Nephron progenitor cell (in vitro differentiated cells): ENCODE data around the gene RNF207.

Experiments used
- DNase-seq: peaks from one replicate; pipeline ENCODE4 v3.0.0; 2021
- H3K27ac Mint-ChIP-seq: 2 replicates; pipeline ENCODE4 v1.8.0; 2021; ENCODE audit warnings: mild to moderate bottlenecking, moderate library complexity, mixed read lengths
- H3K27me3 Mint-ChIP-seq: 2 replicates; pipeline ENCODE4 v1.8.0; 2021; ENCODE audit warnings: mild to moderate bottlenecking, low read depth, mixed read lengths; ENCODE audit not compliant: poor library complexity
- H3K36me3 Mint-ChIP-seq: 2 replicates; pipeline ENCODE4 v1.8.0; 2021; ENCODE audit warnings: low read depth, mixed read lengths
- H3K4me1 Mint-ChIP-seq: 2 replicates; pipeline ENCODE4 v1.8.0; 2021; ENCODE audit warnings: mixed read lengths
- H3K4me3 Mint-ChIP-seq: 2 replicates; pipeline ENCODE4 v1.8.0; 2021; ENCODE audit warnings: mild to moderate bottlenecking, moderate library complexity, mixed read lengths
- H3K9me3 Mint-ChIP-seq: 2 replicates; pipeline ENCODE4 v1.8.0; 2021; ENCODE audit warnings: mild to moderate bottlenecking, moderate library complexity, mixed read lengths
- CTCF ChIP-seq: fragments of 200-600 bp; sonication (generic); IDR thresholded peaks from 2 replicates; pipeline ENCODE4 v1.5.0; 2021; ENCODE audit warnings: antibody characterized with exemption

RNF207 gene

DNA sequence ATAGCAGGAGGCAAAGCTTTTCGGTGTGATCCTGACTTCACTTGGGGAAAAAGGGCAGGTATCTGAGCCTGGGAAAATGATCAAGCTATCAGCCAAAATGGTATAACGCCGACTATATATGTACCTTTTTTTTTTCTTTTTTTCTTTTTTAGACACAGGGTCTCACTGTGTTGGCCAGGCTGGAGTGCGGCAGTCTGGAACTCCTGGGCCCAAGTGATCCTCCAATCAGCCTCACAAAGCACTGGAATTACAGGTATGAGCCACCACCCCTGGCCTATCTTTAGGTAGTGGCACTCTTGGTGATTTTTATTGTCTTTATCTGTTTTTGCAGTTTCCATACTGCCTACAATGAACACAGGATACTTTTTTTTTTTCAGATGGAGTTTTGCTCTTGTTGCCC lies 31.2 kb downstream of the RNF207 start:
- DNase-seq = no peak
- no peaks in the 10 kb centered on the region for H3K9me3 Mint-ChIP-seq
- H3K27ac Mint-ChIP-seq = no peak overlapping the region
- TF ChIP-seq CTCF = no peak
- H3K27me3 Mint-ChIP-seq = peaks cover 48% of the 10 kb centered on the region
- peaks cover 10% of the 10 kb centered on the region for H3K36me3 Mint-ChIP-seq
- peaks cover 39% of the 10 kb centered on the region for H3K4me1 Mint-ChIP-seq
- no peak overlapping the region for H3K4me3 Mint-ChIP-seq

DNA sequence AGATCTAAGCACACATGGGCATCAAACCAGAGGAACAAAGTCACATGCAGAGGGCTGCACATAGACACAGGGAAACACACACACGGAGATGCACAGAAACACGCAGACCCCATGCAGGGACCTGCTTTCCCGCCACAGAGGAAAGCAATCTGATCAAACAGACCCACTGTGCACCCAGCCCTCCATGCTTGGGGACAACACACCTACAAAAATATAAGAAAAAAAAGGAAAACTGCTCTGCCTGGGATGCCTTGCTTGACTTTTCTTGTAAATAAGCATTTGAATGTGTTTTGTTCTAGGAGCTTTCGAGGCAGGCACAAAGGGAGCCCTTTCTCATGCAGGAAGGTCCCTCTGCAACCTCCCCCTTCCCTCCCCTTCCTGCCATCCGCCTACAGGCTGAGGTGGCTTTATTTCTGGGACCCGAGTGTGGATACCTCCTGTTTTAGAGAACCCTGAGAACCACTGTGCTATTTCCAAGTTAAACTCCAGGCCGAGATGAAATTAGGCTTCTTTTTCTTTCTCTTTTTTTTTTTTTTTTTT lies 33.4 kb downstream of the RNF207 start:
- H3K4me1 Mint-ChIP-seq = peaks cover 24% of the 10 kb centered on the region
- no peak overlapping the region for H3K27ac Mint-ChIP-seq
- H3K27me3 Mint-ChIP-seq = peaks cover 67% of the 10 kb centered on the region
- no peak overlapping the region for H3K4me3 Mint-ChIP-seq
- no peak for TF ChIP-seq CTCF
- no peaks in the 10 kb centered on the region for H3K9me3 Mint-ChIP-seq
- H3K36me3 Mint-ChIP-seq = no peaks in the 10 kb centered on the region
- no peak for DNase-seq

GRCh38 chr1:6239950-6240768 lies 34.2 kb downstream of the RNF207 start:
- TF ChIP-seq CTCF = no peak
- H3K4me1 Mint-ChIP-seq = peaks cover 15% of the 10 kb centered on the region
- no peak overlapping the region for H3K4me3 Mint-ChIP-seq
- H3K27me3 Mint-ChIP-seq = peaks cover 76% of the 10 kb centered on the region
- no peak for DNase-seq
- no peaks in the 10 kb centered on the region for H3K36me3 Mint-ChIP-seq
- H3K27ac Mint-ChIP-seq = no peak overlapping the region
- no peaks in the 10 kb centered on the region for H3K9me3 Mint-ChIP-seq

DNA sequence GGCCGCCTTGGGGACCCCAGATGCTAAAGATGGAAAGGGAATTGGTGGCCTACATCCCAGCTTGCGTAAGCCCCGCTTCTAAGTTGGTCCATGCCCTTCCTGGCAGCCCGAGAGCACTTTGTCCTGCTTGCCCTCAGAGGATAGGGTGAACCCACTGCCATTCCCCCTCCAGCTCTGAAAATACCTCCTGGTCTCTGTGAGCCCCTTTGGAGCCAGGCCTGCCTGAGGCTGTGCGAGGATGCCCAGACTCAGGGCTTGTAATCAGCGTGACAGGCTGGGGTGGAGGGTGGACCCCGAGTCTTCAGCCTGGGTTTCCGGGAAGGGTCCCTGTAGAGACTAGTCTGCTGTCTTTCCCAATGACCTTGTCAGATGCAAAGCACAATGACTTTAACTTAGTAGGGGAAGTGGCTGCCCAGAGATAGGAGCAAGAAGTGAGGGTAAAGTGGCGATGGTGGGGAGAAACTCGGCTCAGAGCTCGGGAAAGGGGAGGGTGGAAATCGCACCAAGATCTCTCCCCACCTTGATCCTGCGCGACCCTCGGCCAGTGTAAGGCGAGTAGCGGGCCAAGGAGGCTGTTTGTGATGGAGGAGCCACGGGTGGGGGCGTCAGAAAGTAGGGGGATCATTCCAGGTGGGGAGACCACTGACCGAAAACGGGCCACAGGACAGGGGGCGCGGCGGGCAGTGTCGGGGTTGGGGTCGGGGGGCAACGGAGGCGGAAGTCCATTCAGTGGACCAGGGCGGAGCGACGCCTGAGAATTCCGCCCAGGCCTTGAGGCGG lies 35.4 kb downstream of the RNF207 start:
- H3K27me3 Mint-ChIP-seq = peaks cover 85% of the 10 kb centered on the region
- H3K27ac Mint-ChIP-seq = no peak overlapping the region
- peaks cover 15% of the 10 kb centered on the region for H3K4me1 Mint-ChIP-seq
- peak overlapping the region; percentile 61 for H3K4me3 Mint-ChIP-seq
- no peaks in the 10 kb centered on the region for H3K9me3 Mint-ChIP-seq
- DNase-seq = no peak
- no peak for TF ChIP-seq CTCF
- no peaks in the 10 kb centered on the region for H3K36me3 Mint-ChIP-seq

DNA sequence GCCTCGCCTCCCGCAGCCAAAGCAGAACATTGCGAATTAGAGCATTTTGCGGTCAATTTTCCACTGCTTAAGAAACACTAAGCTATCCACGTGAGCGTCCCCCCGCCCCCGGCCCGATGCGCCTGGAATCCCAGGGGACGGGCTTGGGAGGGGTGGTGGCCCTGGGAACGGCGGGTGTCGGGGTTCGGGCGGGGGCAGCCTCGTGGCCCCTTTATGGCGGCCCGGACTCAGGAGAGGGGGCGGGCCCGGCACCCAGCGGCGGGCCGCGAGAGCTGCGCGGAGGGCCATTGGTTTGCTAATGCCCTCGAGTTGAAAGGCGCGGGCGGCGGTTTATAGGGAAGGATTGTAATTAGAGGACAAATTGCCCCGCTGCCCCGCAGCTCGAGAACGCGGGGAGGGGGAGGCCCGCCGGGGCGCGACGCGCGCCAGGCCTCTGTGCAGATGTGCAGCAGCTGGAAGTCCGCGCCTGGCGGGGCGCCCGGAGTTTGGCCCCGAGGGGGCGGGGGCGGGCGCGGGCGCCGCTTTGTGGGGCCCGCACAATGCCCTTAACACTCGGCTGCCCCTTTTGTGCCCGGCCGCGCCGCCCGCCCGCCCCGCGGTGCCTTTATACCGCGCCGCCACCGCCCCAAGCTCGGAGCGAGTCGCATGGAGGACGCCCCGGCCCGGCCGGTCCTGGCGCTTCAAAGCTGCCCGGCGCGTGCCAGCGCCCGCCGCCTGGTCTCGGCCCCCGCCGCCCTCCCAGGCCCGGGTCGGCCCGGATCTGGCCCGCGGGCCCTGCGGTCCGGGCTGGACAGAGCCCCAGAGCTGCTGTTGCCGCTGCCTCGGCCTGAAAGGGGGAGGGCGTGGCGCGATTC lies 36.2 kb downstream of the RNF207 start:
- peak; percentile 48 for DNase-seq
- Mint-ChIP-seq H3K4me1 (peaks cover 20% of the 10 kb centered on the region), H3K27me3 (peaks cover 93% of the 10 kb centered on the region), H3K4me3 (peak overlapping the region; percentile 61), H3K27ac (no peak overlapping the region), H3K9me3 (no peaks in the 10 kb centered on the region), H3K36me3 (no peaks in the 10 kb centered on the region)
- no peak for TF ChIP-seq CTCF
